NCI-H2107 treated with DMSO at 0.1 percent for 48 hours (cell line): ENCODE results near the gene CXXC4.

ENCODE experiments used
- DNase-seq: peaks from one replicate; lab custom pipeline; 2025; ENCODE audit not compliant: unreplicated experiment; lab: John Stamatoyannopoulos, UW

The CXXC4 gene

GRCh38 chr4:104490096-104490769 is 4.5 kb downstream of the CXXC4 start:
- peak; percentile 32 for DNase-seq

- DNase-seq = no peak
These were observed 5.0 kb downstream of the CXXC4 start for GRCh38 chr4:104489731-104490095.

GRCh38 chr4:104488151-104488550 is 6.5 kb downstream of the CXXC4 start:
- no peak for DNase-seq

- no peak for DNase-seq
These were observed 7.8 kb downstream of the CXXC4 start for GRCh38 chr4:104486716-104487504.

- DNase-seq = peak; percentile 13
These were observed 19.0 kb downstream of the CXXC4 start for GRCh38 chr4:104475652-104476051.

GRCh38 chr4:104472766-104473165 is 21.9 kb downstream of the CXXC4 start:
- no peak for DNase-seq

GRCh38 chr4:104470770-104471169 is 23.9 kb downstream of the CXXC4 start:
- DNase-seq = no peak

GRCh38 chr4:104469794-104470193 is 24.9 kb downstream of the CXXC4 start:
- no peak for DNase-seq

GRCh38 chr4:104465619-104466018 is 29.1 kb downstream of the CXXC4 start:
- no peak for DNase-seq

- no peak for DNase-seq
These were observed 29.5 kb downstream of the CXXC4 start for GRCh38 chr4:104465201-104465600.

- no peak for DNase-seq
These were observed 32.1 kb downstream of the CXXC4 start for GRCh38 chr4:104462641-104463040.

GRCh38 chr4:104457308-104457981 is 37.2 kb downstream of the CXXC4 start:
- no peak for DNase-seq

GRCh38 chr4:104451573-104451972 is 43.1 kb downstream of the CXXC4 start:
- DNase-seq = no peak

GRCh38 chr4:104449537-104449936 is 45.2 kb downstream of the CXXC4 start:
- no peak for DNase-seq

- DNase-seq = no peak
These were observed 47.4 kb downstream of the CXXC4 start for GRCh38 chr4:104447294-104447693.

GRCh38 chr4:104446431-104447278 is 48.0 kb downstream of the CXXC4 start:
- peak; percentile 52 for DNase-seq

GRCh38 chr4:104444685-104445084 is 50.0 kb downstream of the CXXC4 start:
- DNase-seq = no peak

GRCh38 chr4:104436542-104436941 is 58.2 kb downstream of the CXXC4 start:
- DNase-seq = no peak

GRCh38 chr4:104429150-104429741 is 65.4 kb downstream of the CXXC4 start:
- no peak for DNase-seq

- no peak for DNase-seq
These were observed 68.7 kb downstream of the CXXC4 start for GRCh38 chr4:104425948-104426347.

- no peak for DNase-seq
These were observed 69.7 kb downstream of the CXXC4 start for GRCh38 chr4:104424989-104425388.
